OCI-LY3 (cell line): ENCODE measurements around the gene FECH.
A peak's percentile ranks its signal among the peaks of the same experiment; 100 is the strongest.

Experiments used
- H2AFZ ChIP-seq: fragments of 200-600, 300-600 bp; shearing (Covaris generic); 2 replicates; pipeline ENCODE4 v1.6.0; 2014; ENCODE audit warnings: antibody characterized with exemption, low read depth, low read length
- H3K27ac ChIP-seq: fragments of 200-600, 300-600 bp; sonication (generic); 2 replicates; pipeline ENCODE4 v1.5.1; 2014; ENCODE audit warnings: mild to moderate bottlenecking, low read length, moderate library complexity, mixed read lengths
- H3K27me3 ChIP-seq: fragments of 200-600, 300-600 bp; sonication (generic); 2 replicates; pipeline ENCODE4 v1.6.1; 2014; ENCODE audit warnings: low read depth, low read length, mixed read lengths
- H3K36me3 ChIP-seq: fragments of 200-600, 300-600 bp; sonication (generic); replicated peaks from 2 replicates; pipeline ENCODE3; 2014; ENCODE audit warnings: low read depth, low read length, mixed read lengths
- H3K4me1 ChIP-seq: fragments of 300-600, 200-600 bp; sonication (generic); 2 replicates; pipeline ENCODE4 v1.6.1; 2014; ENCODE audit warnings: low read length, mixed read lengths
- H3K4me2 ChIP-seq: fragments of 200-600, 300-600 bp; sonication (generic); 2 replicates; pipeline ENCODE4 v1.6.1; 2014; ENCODE audit warnings: low read length, mixed read lengths
- H3K4me3 ChIP-seq: fragments of 300-600, 200-600 bp; sonication (generic); 2 replicates; pipeline ENCODE4 v1.5.1; 2014; ENCODE audit warnings: antibody characterized with exemption, mild to moderate bottlenecking, low read length, moderate library complexity
- H3K79me2 ChIP-seq: fragments of 300-600, 200-600 bp; shearing (Covaris generic); 2 replicates; pipeline ENCODE4 v1.6.1; 2014; ENCODE audit warnings: mild to moderate bottlenecking, low read length, mixed read lengths
- H3K9ac ChIP-seq: fragments of 300-600, 200-600 bp; shearing (Covaris generic); 2 replicates; pipeline ENCODE4 v1.6.0; 2014; ENCODE audit warnings: mild to moderate bottlenecking, low read length, moderate library complexity
- H3K9me3 ChIP-seq: fragments of 200-600, 300-600 bp; shearing (Covaris generic); 2 replicates; pipeline ENCODE4 v1.6.1; 2014; ENCODE audit warnings: low read length, mixed read lengths; ENCODE audit not compliant: insufficient read depth
- H4K20me1 ChIP-seq: fragments of 200-600, 300-600 bp; sonication (generic); 2 replicates; pipeline ENCODE4 v1.6.1; 2016; ENCODE audit warnings: low read length, mixed read lengths; ENCODE audit not compliant: insufficient read depth
- EZH2phosphoT487 ChIP-seq: fragments of 200-600 bp; shearing (Covaris generic); IDR thresholded peaks from 2 replicates; pipeline ENCODE4 v1.6.1; 2018; ENCODE audit warnings: antibody characterized with exemption, mixed run types, low read depth
- TF ChIP-seq, protein P1 (sequence below): fragments of 200-600, 300-600 bp; sonication (generic); IDR thresholded peaks from 2 replicates; pipeline ENCODE4 v1.5.1; 2014; ENCODE audit warnings: antibody characterized with exemption, low read length, low read depth

The FECH gene

DNA sequence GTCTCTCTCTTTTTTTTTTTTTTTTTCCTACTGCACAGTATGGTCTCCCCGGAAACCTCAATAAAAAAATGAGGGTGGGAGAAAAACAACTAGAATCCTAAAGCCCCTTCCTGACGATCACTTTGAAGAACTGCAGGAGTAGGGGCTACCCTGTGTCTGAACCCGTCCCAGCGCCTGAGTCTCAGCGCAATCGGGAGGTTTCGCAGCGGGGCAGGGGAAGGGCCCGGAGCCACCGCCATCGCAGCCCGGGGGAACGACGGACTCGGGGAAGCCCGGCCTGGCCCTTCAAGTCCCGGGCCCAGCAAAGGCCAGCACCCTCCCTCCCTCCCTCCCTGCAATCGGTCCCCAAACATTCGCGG is 34.7 kb upstream of the FECH start:
- Histone ChIP-seq H3K4me3 (peak overlapping the region; percentile 83), H2AFZ (peak overlapping the region; percentile 5; the same call in 1 of the 2 replicates), H3K9me3 (no peaks in the 10 kb centered on the region), H3K4me1 (peaks cover 19% of the 10 kb centered on the region), H3K9ac (peak overlapping the region; percentile 78), H4K20me1 (no peaks in the 10 kb centered on the region), H3K27me3 (no peaks in the 10 kb centered on the region), H3K4me2 (peak overlapping the region; percentile 79), H3K79me2 (peaks cover 51% of the 10 kb centered on the region), H3K27ac (peak overlapping the region; percentile 53), H3K36me3 (peaks cover 28% of the 10 kb centered on the region)
- TF ChIP-seq, protein P1, sequence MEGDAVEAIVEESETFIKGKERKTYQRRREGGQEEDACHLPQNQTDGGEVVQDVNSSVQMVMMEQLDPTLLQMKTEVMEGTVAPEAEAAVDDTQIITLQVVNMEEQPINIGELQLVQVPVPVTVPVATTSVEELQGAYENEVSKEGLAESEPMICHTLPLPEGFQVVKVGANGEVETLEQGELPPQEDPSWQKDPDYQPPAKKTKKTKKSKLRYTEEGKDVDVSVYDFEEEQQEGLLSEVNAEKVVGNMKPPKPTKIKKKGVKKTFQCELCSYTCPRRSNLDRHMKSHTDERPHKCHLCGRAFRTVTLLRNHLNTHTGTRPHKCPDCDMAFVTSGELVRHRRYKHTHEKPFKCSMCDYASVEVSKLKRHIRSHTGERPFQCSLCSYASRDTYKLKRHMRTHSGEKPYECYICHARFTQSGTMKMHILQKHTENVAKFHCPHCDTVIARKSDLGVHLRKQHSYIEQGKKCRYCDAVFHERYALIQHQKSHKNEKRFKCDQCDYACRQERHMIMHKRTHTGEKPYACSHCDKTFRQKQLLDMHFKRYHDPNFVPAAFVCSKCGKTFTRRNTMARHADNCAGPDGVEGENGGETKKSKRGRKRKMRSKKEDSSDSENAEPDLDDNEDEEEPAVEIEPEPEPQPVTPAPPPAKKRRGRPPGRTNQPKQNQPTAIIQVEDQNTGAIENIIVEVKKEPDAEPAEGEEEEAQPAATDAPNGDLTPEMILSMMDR: no peak
- TF ChIP-seq EZH2phosphoT487: no peak

DNA sequence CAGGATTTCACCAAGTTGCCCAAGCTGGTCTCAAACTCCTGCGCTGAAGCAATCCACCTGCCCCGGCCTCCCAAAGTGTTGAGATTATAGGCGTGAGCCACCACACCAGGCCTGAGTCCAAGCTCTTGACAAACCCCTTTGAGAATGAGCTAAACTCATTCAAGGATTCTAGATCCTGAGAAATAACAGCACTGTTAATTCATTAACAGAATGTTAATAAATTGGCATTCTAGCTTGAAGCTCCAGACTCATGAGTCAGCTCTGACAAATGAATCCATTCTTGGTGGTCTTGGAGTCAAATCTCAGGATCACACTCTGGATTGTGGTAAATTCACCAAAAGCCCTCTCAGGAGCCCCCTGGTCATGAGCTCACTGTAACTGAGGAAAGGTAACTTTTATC is 33.4 kb upstream of the FECH start:
- H3K4me3 ChIP-seq: no peak overlapping the region
- peak overlapping the region; percentile 79 for H3K4me2 ChIP-seq
- H3K27ac ChIP-seq: no peak overlapping the region
- H3K27me3 ChIP-seq: no peaks in the 10 kb centered on the region
- H3K9me3 ChIP-seq: no peaks in the 10 kb centered on the region
- no peak overlapping the region for H3K9ac ChIP-seq
- H3K4me1 ChIP-seq: peaks cover 19% of the 10 kb centered on the region
- H3K36me3 ChIP-seq: peaks cover 35% of the 10 kb centered on the region
- no peaks in the 10 kb centered on the region for H4K20me1 ChIP-seq
- TF ChIP-seq, protein P1: no peak
- no peak for TF ChIP-seq EZH2phosphoT487
- H3K79me2 ChIP-seq: peaks cover 57% of the 10 kb centered on the region
- no peak overlapping the region for H2AFZ ChIP-seq

DNA sequence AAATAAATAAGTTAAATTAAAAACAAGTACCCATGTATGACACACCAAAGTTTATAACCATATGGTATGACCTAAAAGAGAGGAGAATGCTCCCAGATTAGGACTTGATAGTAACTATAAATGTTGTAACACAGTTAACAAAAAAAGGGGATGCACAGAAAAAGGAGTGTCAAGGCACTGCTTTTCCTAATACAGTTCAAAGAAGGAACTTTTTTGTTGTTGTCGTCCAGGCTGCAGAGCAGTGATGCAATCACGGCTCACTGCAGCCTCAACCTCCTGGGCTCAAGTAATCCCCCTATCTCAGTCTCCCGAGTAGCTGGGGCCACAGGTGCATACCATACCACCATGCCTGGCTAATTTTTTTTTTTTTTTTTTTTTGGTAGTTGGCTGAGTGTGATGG is 32.4 kb upstream of the FECH start:
- Histone ChIP-seq H2AFZ (no peak overlapping the region), H3K27me3 (no peaks in the 10 kb centered on the region), H3K9ac (no peak overlapping the region), H3K36me3 (peaks cover 41% of the 10 kb centered on the region), H3K79me2 (peaks cover 62% of the 10 kb centered on the region), H3K9me3 (no peaks in the 10 kb centered on the region), H3K4me1 (peaks cover 19% of the 10 kb centered on the region), H3K4me2 (no peak overlapping the region), H3K4me3 (no peak overlapping the region), H4K20me1 (no peaks in the 10 kb centered on the region), H3K27ac (no peak overlapping the region)
- TF ChIP-seq, protein P1: no peak
- no peak for TF ChIP-seq EZH2phosphoT487

DNA sequence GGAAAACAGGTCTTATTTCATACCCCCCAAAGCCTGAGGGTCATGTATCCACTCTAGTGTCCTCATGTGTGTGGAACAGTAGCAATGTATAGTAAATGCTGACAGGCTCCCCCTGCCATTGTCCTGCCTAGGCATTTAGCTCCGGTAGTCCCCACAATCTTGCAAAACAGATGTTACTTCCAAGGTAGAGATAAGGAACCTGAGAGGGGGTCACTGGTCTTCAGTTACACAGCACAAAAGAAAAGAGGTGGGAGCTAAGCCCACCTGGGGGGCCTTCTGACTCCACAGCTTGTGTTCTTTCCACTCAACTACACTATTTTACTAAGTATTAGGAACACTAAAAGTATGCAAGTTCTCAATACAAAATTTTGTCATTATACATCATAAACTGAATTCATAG is 17.4 kb upstream of the FECH start:
- H3K27ac ChIP-seq: no peak overlapping the region

More for the DNA sequence above, 17.4 kb upstream of the FECH start:
- no peaks in the 10 kb centered on the region for H3K27me3 ChIP-seq
- TF ChIP-seq, protein P1: no peak
- TF ChIP-seq EZH2phosphoT487: no peak
- no peak overlapping the region for H3K4me2 ChIP-seq
- H3K9me3 ChIP-seq: no peaks in the 10 kb centered on the region
- H3K9ac ChIP-seq: no peak overlapping the region
- H3K4me3 ChIP-seq: no peak overlapping the region
- peaks cover 82% of the 10 kb centered on the region for H3K36me3 ChIP-seq
- no peaks in the 10 kb centered on the region for H3K4me1 ChIP-seq
- no peak overlapping the region for H2AFZ ChIP-seq
- peaks cover 4% of the 10 kb centered on the region; the same call in 1 of the 2 replicates for H4K20me1 ChIP-seq
- no peaks in the 10 kb centered on the region for H3K79me2 ChIP-seq
